ENCODE measurements around the gene KIAA0513. TPM values are rescaled to one million over a fixed set of nuclear protein-coding genes. Genes with fewer than 3 reads are reported as not detected.

The KIAA0513 gene
- 8.7 TPM for total RNA-seq (2021; ENCODE audit: unreplicated experiment)
- 7.9 TPM for polyA plus RNA-seq (2012; ENCODE audit: insufficient read length)
- percentile 42 among the genes with signal in this experiment for Bru-seq, nascent RNA
- percentile 49 among the genes with signal in this experiment for BruChase-seq, experiment 1, labeled RNA remaining after a 2-hour chase
- percentile 52 among the genes with signal in this experiment for BruChase-seq, experiment 2, labeled RNA remaining after a 6-hour chase
- long read RNA-seq, full-length matches to known transcripts: 2 of 6 reads
- long read RNA-seq, partial matches to known transcripts: 1 of 6 reads
- long read RNA-seq, other reads (novel, unspliced or antisense): 3 of 6 reads

GRCh38 chr16:85027349-85027957 lies at the start of gene KIAA0513:
TSS of gene KIAA0513 (plus strand) at chr16:85027795. CDS start at chr16:85067072, 39,277 bp downstream.
- Histone ChIP-seq H3K9me3 (ENCODE audit: control insufficient read depth, insufficient read depth, low read depth, low read length) (no peaks in the 10 kb centered on the region), H3K27me3 (ENCODE audit: control insufficient read depth, insufficient read depth, low read length) (no peaks in the 10 kb centered on the region), H3K36me3 (ENCODE audit: control insufficient read depth, insufficient read depth, low read length) (peaks cover 4% of the 10 kb centered on the region; the same call in 1 of the 2 replicates), H3K4me1 (ENCODE audit: control insufficient read depth, insufficient read depth, low read length) (peaks cover 19% of the 10 kb centered on the region), H3K27ac (ENCODE audit: low read length) (peak within 1 kb of the TSS; percentile 89), H3K4me3 (ENCODE audit: low read depth in 2 of 2, low read length in 2 of 2) (peak within 1 kb of the TSS; percentile 67 to 75)
- ATAC-seq (peak; percentile 93), DNase-seq (ENCODE audit: low read depth, low spot score) (no peak)
- ChIA-PET POLR2A (interaction anchor here (0.6 kb wide), 1 partner anchor 52 kb away, joined by 3 read pairs; no protein-coding TSS in a partner anchor), CTCF (interaction anchor here (1.0 kb wide), 1 partner anchor 59 kb away, joined by 3 read pairs; no protein-coding TSS in a partner anchor)
- TF ChIP-seq SIN3A (IDR thresholded peaks at IDR 0.05; ENCODE audit: borderline replicate concordance, insufficient read depth, low read depth, low read length) (no peak), TCF7L2 (IDR thresholded peaks at IDR 0.05; ENCODE audit: low read depth, low read length) (no peak), POLR2AphosphoS5 (IDR thresholded peaks at IDR 0.05; ENCODE audit: low read depth, low read length) (peak; percentile 74)
- intact Hi-C loops (cut with micrococcal nuclease; ENCODE audit: unreplicated experiment): no loop called here
- no TSS peak for BruUV-seq (replicated peaks)
- in situ Hi-C loops (cut with HindIII; ENCODE audit: low pct_unique_long_range_greater_than_20kb, low sequenced_read_pairs): no loop called here

GRCh38 chr16:84979516-84979915 lies 48.1 kb upstream of the KIAA0513 start:
- no peak for DNase-seq (ENCODE audit: low read depth, low spot score)
- no peak for ATAC-seq
- in situ Hi-C loops (cut with HindIII; ENCODE audit: low pct_unique_long_range_greater_than_20kb, low sequenced_read_pairs) (no loop called here), intact Hi-C loops (cut with micrococcal nuclease; ENCODE audit: unreplicated experiment) (no loop called here)
- no peaks in the 10 kb centered on the region for H3K4me1 ChIP-seq (ENCODE audit: control insufficient read depth, insufficient read depth, low read length)
- no peak overlapping the region for H3K27ac ChIP-seq (ENCODE audit: low read length)
- no peaks in the 10 kb centered on the region for H3K27me3 ChIP-seq (ENCODE audit: control insufficient read depth, insufficient read depth, low read length)
- POLR2A ChIA-PET: no interaction called here
- CTCF ChIA-PET: no interaction called here
- H3K36me3 ChIP-seq (ENCODE audit: control insufficient read depth, insufficient read depth, low read length): peaks cover 16% of the 10 kb centered on the region
- no peak overlapping the region for H3K4me3 ChIP-seq (ENCODE audit: low read depth in 2 of 2, low read length in 2 of 2)
- H3K9me3 ChIP-seq (ENCODE audit: control insufficient read depth, insufficient read depth, low read depth, low read length): no peaks in the 10 kb centered on the region
- TF ChIP-seq SIN3A (IDR thresholded peaks at IDR 0.05; ENCODE audit: borderline replicate concordance, insufficient read depth, low read depth, low read length) (no peak), REST (IDR thresholded peaks at IDR 0.05; ENCODE audit: insufficient read depth in 1 of 2, low read depth in 2 of 2, low read length in 1 of 2) (no peak), TCF7L2 (IDR thresholded peaks at IDR 0.05; ENCODE audit: low read depth, low read length) (no peak), POLR2AphosphoS5 (IDR thresholded peaks at IDR 0.05; ENCODE audit: low read depth, low read length) (no peak)
- no TSS peak for BruUV-seq (replicated peaks)

GRCh38 chr16:84982434-84982833 lies 45.2 kb upstream of the KIAA0513 start:
- POLR2A ChIA-PET: no interaction called here
- H3K4me1 ChIP-seq (ENCODE audit: control insufficient read depth, insufficient read depth, low read length): peaks cover 7% of the 10 kb centered on the region
- DNase-seq (ENCODE audit: low read depth, low spot score): no peak
- in situ Hi-C loops (cut with HindIII; ENCODE audit: low pct_unique_long_range_greater_than_20kb, low sequenced_read_pairs) (no loop called here), intact Hi-C loops (cut with micrococcal nuclease; ENCODE audit: unreplicated experiment) (no loop called here)
- TF ChIP-seq REST (IDR thresholded peaks at IDR 0.05; ENCODE audit: insufficient read depth in 1 of 2, low read depth in 2 of 2, low read length in 1 of 2): no peak
- TF ChIP-seq CTCF (IDR thresholded peaks at IDR 0.05): no peak
- TF ChIP-seq TCF7L2 (IDR thresholded peaks at IDR 0.05; ENCODE audit: low read depth, low read length): no peak
- no peak for TF ChIP-seq POLR2AphosphoS5 (IDR thresholded peaks at IDR 0.05; ENCODE audit: low read depth, low read length)
- TF ChIP-seq SIN3A (IDR thresholded peaks at IDR 0.05; ENCODE audit: borderline replicate concordance, insufficient read depth, low read depth, low read length): no peak
- H3K27me3 ChIP-seq (ENCODE audit: control insufficient read depth, insufficient read depth, low read length): no peaks in the 10 kb centered on the region
- H3K9me3 ChIP-seq (ENCODE audit: control insufficient read depth, insufficient read depth, low read depth, low read length): no peaks in the 10 kb centered on the region
- H3K36me3 ChIP-seq (ENCODE audit: control insufficient read depth, insufficient read depth, low read length): peaks cover 12% of the 10 kb centered on the region
- no peak for ATAC-seq
- CTCF ChIA-PET: no interaction called here
- BruUV-seq (replicated peaks): no TSS peak
- no peak overlapping the region for H3K27ac ChIP-seq (ENCODE audit: low read length)
- H3K4me3 ChIP-seq (ENCODE audit: low read depth in 2 of 2, low read length in 2 of 2): no peak overlapping the region
